B cell (primary cell): ENCODE data around the gene LAMB1. TPM values are rescaled to one million over a fixed set of nuclear protein-coding genes. Genes with fewer than 3 reads are reported as not detected.

Experiments used
- ATAC-seq: fragments of 200-7000 bp; cut with Tn5 transposase; one replicate; pipeline ENCODE4 v1.10.0; 2021; ENCODE audit warnings: low read depth, mild to moderate bottlenecking, moderate number of reproducible peaks, moderate library complexity
- CTCF ChIA-PET: fragments of 350-600 bp; sonication (Branson Sonifier 250); formaldehyde crosslinking; loops from one replicate; lab custom pipeline; 2021; ENCODE audit warnings: antibody characterized with exemption, inconsistent platforms; lab: Charles Lee
- POLR2A ChIA-PET: fragments of 350-600 bp; sonication (Branson Sonifier 250); formaldehyde crosslinking; loops from one replicate; lab custom pipeline; 2021; ENCODE audit warnings: antibody characterized with exemption; lab: Charles Lee
- DNase-seq: peaks from one replicate; pipeline ENCODE4 v3.0.0; 2013
- H2AFZ ChIP-seq: 2 replicates; pipeline ENCODE4 v1.6.1; 2012; ENCODE audit warnings: mild to moderate bottlenecking, low read depth, low read length; ENCODE audit not compliant: insufficient read depth, poor library complexity, severe bottlenecking
- H3K27ac ChIP-seq, 2 donors: 1 replicate in 1 of 2; 2 replicates in 1 of 2; pipeline ENCODE4 v1.5.1; 2012 to 2013; ENCODE audit warnings: low read length in 2 of 2, mild to moderate bottlenecking in 2 of 2, moderate library complexity in 1 of 2
- H3K27me3 ChIP-seq, 4 experiments: fragments of 200-600 bp in 1 of 4; sonication (generic) in 1 of 4; replicated peaks in 1 of 4; 1 replicate in 2 of 4; 2 replicates in 2 of 4; pipeline versions ENCODE4 v1.6.1 to v1.7.0; 2013 to 2016; ENCODE audit warnings: low read length in 3 of 4, mild to moderate bottlenecking in 2 of 4, mixed read lengths in 1 of 4, moderate library complexity in 1 of 4; ENCODE audit not compliant: insufficient read depth in 4 of 4, control insufficient read depth in 3 of 4; ENCODE audit errors: control extremely low read depth in 1 of 4
- H3K36me3 ChIP-seq, 2 experiments: replicated peaks in 1 of 2; 1 replicate in 1 of 2; 2 replicates in 1 of 2; pipeline versions ENCODE4 v1.6.1 to v1.7.1; 2013; ENCODE audit warnings: low read length in 1 of 2; ENCODE audit not compliant: insufficient read depth in 2 of 2, control insufficient read depth in 1 of 2; ENCODE audit errors: control extremely low read depth in 1 of 2, extremely low read depth in 1 of 2
- H3K4me1 ChIP-seq, 2 donors: fragments of 200-600 bp in 1 of 2; sonication (generic) in 1 of 2; 1 replicate in 1 of 2; 2 replicates in 1 of 2; pipeline versions ENCODE4 v1.5.1 to v1.6.1; 2013 to 2017; ENCODE audit warnings: low read length in 2 of 2; ENCODE audit not compliant: control insufficient read depth in 2 of 2, insufficient read depth in 2 of 2
- H3K4me2 ChIP-seq: replicated peaks from 2 replicates; pipeline ENCODE3; 2012; ENCODE audit warnings: mild to moderate bottlenecking, low read depth, low read length; ENCODE audit not compliant: poor library complexity, severe bottlenecking
- H3K4me3 ChIP-seq, 5 experiments: fragments of 200-600 bp in 1 of 5; sonication (generic) in 1 of 5; 1 replicate in 3 of 5; 2 replicates in 2 of 5; pipeline versions ENCODE4 v1.5.1 to v1.7.0; 2011 to 2016; ENCODE audit warnings: low read length in 4 of 5, mild to moderate bottlenecking in 4 of 5, low read depth in 2 of 5, control low read depth in 1 of 5, moderate library complexity in 1 of 5; ENCODE audit not compliant: insufficient read depth in 1 of 5; ENCODE audit errors: control extremely low read depth in 1 of 5, extremely low read depth in 1 of 5
- H3K79me2 ChIP-seq: fragments of 200-600 bp; sonication (generic); one replicate; pipeline ENCODE4 v1.6.0; 2016; ENCODE audit warnings: low read length; ENCODE audit not compliant: control insufficient read depth, insufficient read depth
- H3K9ac ChIP-seq: fragments of 200-600 bp; sonication (generic); 2 replicates; pipeline ENCODE4 v1.6.1; 2017; ENCODE audit warnings: mild to moderate bottlenecking, low read length, moderate library complexity
- H3K9me3 ChIP-seq, 3 donors: one replicate each; pipeline versions ENCODE4 v1.6.1 to v1.7.1; 2013; ENCODE audit warnings: low read length in 2 of 3; ENCODE audit not compliant: control insufficient read depth in 2 of 3, insufficient read depth in 1 of 3; ENCODE audit errors: control extremely low read depth in 1 of 3
- H4K20me1 ChIP-seq: 2 replicates; pipeline ENCODE4 v1.6.0; 2012; ENCODE audit warnings: mild to moderate bottlenecking, low read length; ENCODE audit not compliant: insufficient read depth, control insufficient read depth, poor library complexity, severe bottlenecking
- H3K27ac Mint-ChIP-seq: one replicate; pipeline ENCODE4 v1.8.0; 2021; ENCODE audit warnings: mixed read lengths
- H3K27me3 Mint-ChIP-seq: one replicate; pipeline ENCODE4 v1.8.0; 2021; ENCODE audit warnings: mixed read lengths
- H3K4me1 Mint-ChIP-seq: one replicate; pipeline ENCODE4 v1.8.0; 2021; ENCODE audit warnings: mixed read lengths
- H3K4me3 Mint-ChIP-seq: one replicate; pipeline ENCODE4 v1.8.0; 2021; ENCODE audit warnings: mixed read lengths
- H3K9me3 Mint-ChIP-seq: one replicate; pipeline ENCODE4 v1.8.0; 2022; ENCODE audit warnings: mixed read lengths; ENCODE audit not compliant: insufficient read depth
- CTCF ChIP-seq: fragments of 200-600 bp; IDR thresholded peaks from one replicate; pipeline ENCODE4 v1.8.0; 2022; ENCODE audit warnings: antibody characterized with exemption, mild to moderate bottlenecking
- EZH2 ChIP-seq: IDR thresholded peaks from 2 replicates; pipeline ENCODE4 v1.6.1; 2012; ENCODE audit warnings: borderline replicate concordance, low read depth, mild to moderate bottlenecking, moderate library complexity, low read length; ENCODE audit not compliant: insufficient read depth, poor library complexity, severe bottlenecking
- whole genome bisulfite sequencing: methylation state at CpG from one replicate; pipeline ENCODE4 v1.1.5; 2013; ENCODE audit warnings: missing lambda C conversion rate; ENCODE audit not compliant: insufficient coverage; 5-methylcytosine and 5-hydroxymethylcytosine counted together
- intact Hi-C: fragments of 100-400 bp; cut with micrococcal nuclease; formaldehyde crosslinking; loops from one replicate; pipeline ENCODE4 v1.10.0; 2022
- polyA plus RNA-seq: library from polyadenylated mRNA; depleted of rRNA; stranded (reverse); fragments of >200 nt; gene quantifications from 2 replicates; pipeline ENCODE4 v1.2.3, GENCODE V29; 2012
- total RNA-seq, 2 donors: library from RNA; stranded (reverse); fragments of 120-200 nt in 1 of 2; gene quantifications; 1 replicate in 1 of 2; 2 replicates in 1 of 2; pipeline versions ENCODE4 v1.2.3 to v1.2.4, GENCODE V29; 2013 to 2022

The LAMB1 gene
- total and polyA plus RNA-seq, 2 donors (not counting 1 experiment from before 2014, with no cell fraction given): not detected

- Mint-ChIP-seq H3K4me3 (no peak overlapping the region), H3K9me3 (peaks cover 3% of the 10 kb centered on the region), H3K4me1 (peaks cover 4% of the 10 kb centered on the region), H3K27ac (no peak overlapping the region), H3K27me3 (no peaks in the 10 kb centered on the region)
- no peak for TF ChIP-seq CTCF
- no peak for TF ChIP-seq EZH2
- Histone ChIP-seq H3K4me1 (no peaks in the 10 kb centered on the region), H3K36me3 (peaks cover 12 to 47% of the 10 kb centered on the region in 2 experiments), H3K79me2 (no peaks in the 10 kb centered on the region), H2AFZ (no peak overlapping the region), H3K9me3 (peaks cover 0 to 1% (median 0%) of the 10 kb centered on the region in 3 donors), H3K9ac (no peak overlapping the region), H3K4me2 (no peak overlapping the region), H3K4me3 (no peak overlapping the region), H3K27me3 (no peaks in the 10 kb centered on the region), H3K27ac (no peak overlapping the region), H4K20me1 (no peaks in the 10 kb centered on the region)
- WGBS: no CpG with 5 or more reads among the region's 2 CpGs
- DNase-seq (no peak), ATAC-seq (no peak)
- POLR2A ChIA-PET: no interaction called here
- CTCF ChIA-PET: interaction anchor here (1.0 kb wide), 1 partner anchor 37 kb away, joined by 3 read pairs; no protein-coding TSS in a partner anchor
- intact Hi-C loops: no loop called here
Observed at GRCh38 chr7:107911981-107912380, 91.0 kb downstream of the LAMB1 start.

GRCh38 chr7:107909445-107909844 is 93.5 kb downstream of the LAMB1 start:
- Mint-ChIP-seq H3K27ac (no peak overlapping the region), H3K4me1 (peaks cover 4% of the 10 kb centered on the region), H3K27me3 (no peaks in the 10 kb centered on the region), H3K4me3 (no peak overlapping the region), H3K9me3 (peaks cover 3% of the 10 kb centered on the region)
- no peaks in the 10 kb centered on the region for H4K20me1 ChIP-seq
- no peaks in the 10 kb centered on the region for H3K79me2 ChIP-seq
- POLR2A ChIA-PET: no interaction called here
- H3K4me1 ChIP-seq: no peaks in the 10 kb centered on the region
- no peak overlapping the region for H2AFZ ChIP-seq
- CTCF ChIA-PET: no interaction called here
- intact Hi-C loops: no loop called here
- ATAC-seq (no peak), DNase-seq (no peak)
- no peak overlapping the region for H3K4me2 ChIP-seq
- no peak overlapping the region for H3K4me3 ChIP-seq
- H3K36me3 ChIP-seq: peaks cover 12 to 62% of the 10 kb centered on the region in 2 experiments
- TF ChIP-seq EZH2 (no peak), CTCF (no peak)
- no peaks in the 10 kb centered on the region for H3K27me3 ChIP-seq
- no peak overlapping the region for H3K9ac ChIP-seq
- no CpG with 5 or more reads among the region's 1 CpG for WGBS
- H3K27ac ChIP-seq: no peak overlapping the region
- peaks cover 0 to 1% (median 0%) of the 10 kb centered on the region in 3 donors for H3K9me3 ChIP-seq
